ENCODE measurements around the gene FAM83D.

GRCh38 chr20:38893056-38893564 is 33.1 kb upstream of the FAM83D start:
- no peak for TF ChIP-seq CTCF (IDR thresholded peaks at IDR 0.05)
- TF ChIP-seq POLR2A (IDR thresholded peaks at IDR 0.05), result no peak

Data from thyroid gland (tissue), 4 donors.